Measurements from ENCODE around the gene UBE2D1.

DNA sequence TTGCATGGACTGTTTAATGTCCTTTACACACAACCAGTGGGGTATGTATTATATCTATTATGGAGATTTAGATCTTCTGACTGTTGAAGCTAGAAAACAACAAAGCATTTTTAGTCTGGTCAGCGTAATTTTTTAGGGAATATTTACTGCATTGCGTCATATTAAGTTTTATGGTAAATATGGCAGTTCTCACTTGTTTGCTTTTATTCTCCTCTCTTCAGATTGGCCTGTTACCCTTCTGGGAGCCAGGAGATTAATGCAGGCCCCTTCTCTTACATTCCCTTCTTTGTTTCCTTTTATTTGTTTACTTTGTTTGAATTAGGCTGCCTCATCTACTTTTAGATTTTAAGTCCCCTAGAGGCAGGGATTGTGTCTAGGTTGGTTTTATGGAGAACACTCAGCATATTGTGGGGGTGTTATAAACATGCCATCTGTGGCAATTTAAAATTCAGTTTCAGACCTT, 13.8 kb downstream of the UBE2D1 start:
- TF ChIP-seq POLR2AphosphoS5 (IDR thresholded peaks at IDR 0.05) (no peak), EP300 (IDR thresholded peaks at IDR 0.05; ENCODE audit: low read depth) (no peak), POLR2A (IDR thresholded peaks at IDR 0.05) (no peak)
- TF ChIP-seq, protein P1, sequence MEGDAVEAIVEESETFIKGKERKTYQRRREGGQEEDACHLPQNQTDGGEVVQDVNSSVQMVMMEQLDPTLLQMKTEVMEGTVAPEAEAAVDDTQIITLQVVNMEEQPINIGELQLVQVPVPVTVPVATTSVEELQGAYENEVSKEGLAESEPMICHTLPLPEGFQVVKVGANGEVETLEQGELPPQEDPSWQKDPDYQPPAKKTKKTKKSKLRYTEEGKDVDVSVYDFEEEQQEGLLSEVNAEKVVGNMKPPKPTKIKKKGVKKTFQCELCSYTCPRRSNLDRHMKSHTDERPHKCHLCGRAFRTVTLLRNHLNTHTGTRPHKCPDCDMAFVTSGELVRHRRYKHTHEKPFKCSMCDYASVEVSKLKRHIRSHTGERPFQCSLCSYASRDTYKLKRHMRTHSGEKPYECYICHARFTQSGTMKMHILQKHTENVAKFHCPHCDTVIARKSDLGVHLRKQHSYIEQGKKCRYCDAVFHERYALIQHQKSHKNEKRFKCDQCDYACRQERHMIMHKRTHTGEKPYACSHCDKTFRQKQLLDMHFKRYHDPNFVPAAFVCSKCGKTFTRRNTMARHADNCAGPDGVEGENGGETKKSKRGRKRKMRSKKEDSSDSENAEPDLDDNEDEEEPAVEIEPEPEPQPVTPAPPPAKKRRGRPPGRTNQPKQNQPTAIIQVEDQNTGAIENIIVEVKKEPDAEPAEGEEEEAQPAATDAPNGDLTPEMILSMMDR (IDR thresholded peaks at IDR 0.05), result no peak

All from transverse colon (tissue), 4 donors.